LNCaP clone FGC (cell line): ENCODE measurements around the gene ZNF33A.

ENCODE experiments used
- DNase-seq: peaks from one replicate; pipeline ENCODE4 v3.0.0-alpha.2; 2011; ENCODE audit warnings: low read depth
- H3K4me3 ChIP-seq: 2 replicates; pipeline ENCODE4 v1.5.1; 2011; ENCODE audit warnings: mild to moderate bottlenecking, low read depth, low read length, control low read depth
- CTCF ChIP-seq: IDR thresholded peaks from 2 replicates; pipeline ENCODE4 v1.5.1; 2012; ENCODE audit warnings: mild to moderate bottlenecking; ENCODE audit not compliant: control insufficient read depth, insufficient read depth; ENCODE audit errors: extremely low read depth

ZNF33A gene

GRCh38 chr10:38112159-38112558 lies 101.7 kb downstream of the ZNF33A start:
- TF ChIP-seq CTCF: no peak
- DNase-seq: no peak
- no peak overlapping the region for H3K4me3 ChIP-seq
